ENCODE measurements around the gene FES. TPM values are rescaled to one million over a fixed set of nuclear protein-coding genes. Genes with fewer than 3 reads are reported as not detected.
A peak's percentile ranks its signal among the peaks of the same experiment; 100 is the strongest.

Gene FES
- total RNA-seq, 2 experiments from 2014 or later: 2.1 to 2.5 TPM

DNA sequence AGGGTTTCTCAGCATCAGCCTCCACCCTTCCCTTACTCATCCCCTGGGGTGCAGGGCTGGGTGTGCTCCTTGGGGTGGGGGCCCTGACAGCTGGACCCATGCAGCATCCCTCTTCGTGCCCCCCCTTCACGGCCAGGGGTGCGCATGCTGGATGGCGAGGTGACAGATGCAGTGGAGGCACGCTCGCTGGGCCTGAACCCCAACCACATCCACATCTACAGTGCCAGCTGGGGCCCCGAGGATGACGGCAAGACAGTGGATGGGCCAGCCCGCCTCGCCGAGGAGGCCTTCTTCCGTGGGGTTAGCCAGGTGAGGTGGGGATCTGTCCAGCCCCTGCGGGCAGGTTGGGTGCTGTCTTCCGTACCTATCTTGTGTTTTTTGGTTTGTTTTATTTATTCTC is 6.3 kb upstream of the FES start:
- peaks cover 15% of the 10 kb centered on the region for H3K4me1 Mint-ChIP-seq
- H3K36me3 Mint-ChIP-seq: peaks cover 21% of the 10 kb centered on the region
- no peaks in the 10 kb centered on the region for H3K27me3 Mint-ChIP-seq
- no peak overlapping the region for H3K4me3 Mint-ChIP-seq
- DNase-seq: no peak
- H3K27ac Mint-ChIP-seq: no peak overlapping the region
- no peaks in the 10 kb centered on the region for H3K9me3 Mint-ChIP-seq

DNA sequence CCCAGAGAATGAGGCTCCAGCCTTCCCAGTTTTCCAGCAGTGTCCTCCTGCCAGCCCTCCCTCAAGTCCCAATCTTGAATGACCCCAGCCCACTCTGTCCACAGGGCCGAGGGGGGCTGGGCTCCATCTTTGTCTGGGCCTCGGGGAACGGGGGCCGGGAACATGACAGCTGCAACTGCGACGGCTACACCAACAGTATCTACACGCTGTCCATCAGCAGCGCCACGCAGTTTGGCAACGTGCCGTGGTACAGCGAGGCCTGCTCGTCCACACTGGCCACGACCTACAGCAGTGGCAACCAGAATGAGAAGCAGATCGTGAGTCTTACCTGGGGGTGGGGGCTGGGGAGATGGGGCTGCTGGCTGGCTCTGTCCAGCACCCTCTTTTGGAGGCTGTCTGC is 5.6 kb upstream of the FES start:
- H3K4me1 Mint-ChIP-seq: peaks cover 9% of the 10 kb centered on the region
- no peak for DNase-seq
- H3K4me3 Mint-ChIP-seq: no peak overlapping the region
- H3K27me3 Mint-ChIP-seq: no peaks in the 10 kb centered on the region
- no peaks in the 10 kb centered on the region for H3K9me3 Mint-ChIP-seq
- H3K36me3 Mint-ChIP-seq: peaks cover 17% of the 10 kb centered on the region
- H3K27ac Mint-ChIP-seq: no peak overlapping the region

GRCh38 chr15:90879730-90880366 is 4.5 kb upstream of the FES start:
- no peak overlapping the region for H3K27ac Mint-ChIP-seq
- no peak for DNase-seq
- peaks cover 17% of the 10 kb centered on the region for H3K36me3 Mint-ChIP-seq
- H3K4me3 Mint-ChIP-seq: no peak overlapping the region
- H3K27me3 Mint-ChIP-seq: no peaks in the 10 kb centered on the region
- H3K9me3 Mint-ChIP-seq: no peaks in the 10 kb centered on the region
- peaks cover 4% of the 10 kb centered on the region for H3K4me1 Mint-ChIP-seq

GRCh38 chr15:90880381-90881145 is 3.7 kb upstream of the FES start:
- Mint-ChIP-seq H3K4me1 (peaks cover 7% of the 10 kb centered on the region), H3K27me3 (peaks cover under 1% of the 10 kb centered on the region), H3K36me3 (peaks cover 17% of the 10 kb centered on the region), H3K4me3 (no peak overlapping the region), H3K27ac (no peak overlapping the region), H3K9me3 (no peaks in the 10 kb centered on the region)
- DNase-seq: no peak

- H3K36me3 Mint-ChIP-seq: peaks cover 15% of the 10 kb centered on the region
- DNase-seq: no peak
- H3K4me3 Mint-ChIP-seq: no peak overlapping the region
- no peak overlapping the region for H3K27ac Mint-ChIP-seq
- H3K27me3 Mint-ChIP-seq: peaks cover 4% of the 10 kb centered on the region
- H3K9me3 Mint-ChIP-seq: no peaks in the 10 kb centered on the region
- H3K4me1 Mint-ChIP-seq: peaks cover 10% of the 10 kb centered on the region
Measured at GRCh38 chr15:90881181-90881977, 2.9 kb upstream of the FES start.

GRCh38 chr15:90881978-90882721 is 2.2 kb upstream of the FES start:
- peaks cover 10% of the 10 kb centered on the region for H3K36me3 Mint-ChIP-seq
- DNase-seq: no peak
- no peak overlapping the region for H3K4me3 Mint-ChIP-seq
- H3K27me3 Mint-ChIP-seq: peaks cover 4% of the 10 kb centered on the region
- H3K4me1 Mint-ChIP-seq: peaks cover 8% of the 10 kb centered on the region
- H3K27ac Mint-ChIP-seq: no peak overlapping the region
- H3K9me3 Mint-ChIP-seq: no peaks in the 10 kb centered on the region

DNA sequence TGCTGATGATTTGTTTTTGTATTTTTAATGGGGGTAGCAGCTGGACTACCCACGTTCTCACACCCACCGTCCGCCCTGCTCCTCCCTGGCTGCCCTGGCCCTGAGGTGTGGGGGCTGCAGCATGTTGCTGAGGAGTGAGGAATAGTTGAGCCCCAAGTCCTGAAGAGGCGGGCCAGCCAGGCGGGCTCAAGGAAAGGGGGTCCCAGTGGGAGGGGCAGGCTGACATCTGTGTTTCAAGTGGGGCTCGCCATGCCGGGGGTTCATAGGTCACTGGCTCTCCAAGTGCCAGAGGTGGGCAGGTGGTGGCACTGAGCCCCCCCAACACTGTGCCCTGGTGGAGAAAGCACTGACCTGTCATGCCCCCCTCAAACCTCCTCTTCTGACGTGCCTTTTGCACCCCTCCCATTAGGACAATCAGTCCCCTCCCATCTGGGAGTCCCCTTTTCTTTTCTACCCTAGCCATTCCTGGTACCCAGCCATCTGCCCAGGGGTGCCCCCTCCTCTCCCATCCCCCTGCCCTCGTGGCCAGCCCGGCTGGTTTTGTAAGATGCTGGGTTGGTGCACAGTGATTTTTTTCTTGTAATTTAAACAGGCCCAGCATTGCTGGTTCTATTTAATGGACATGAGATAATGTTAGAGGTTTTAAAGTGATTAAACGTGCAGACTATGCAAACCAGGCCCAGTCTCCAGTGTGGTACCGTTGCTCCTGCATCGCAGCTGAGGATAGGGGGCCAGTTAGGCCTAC is 1.4 kb upstream of the FES start:
- H3K27me3 Mint-ChIP-seq: peaks cover 4% of the 10 kb centered on the region
- peaks cover 7% of the 10 kb centered on the region for H3K36me3 Mint-ChIP-seq
- peaks cover 8% of the 10 kb centered on the region for H3K4me1 Mint-ChIP-seq
- H3K9me3 Mint-ChIP-seq: no peaks in the 10 kb centered on the region
- no peak overlapping the region for H3K27ac Mint-ChIP-seq
- no peak for DNase-seq
- no peak overlapping the region for H3K4me3 Mint-ChIP-seq

- Mint-ChIP-seq H3K27me3 (peaks cover 4% of the 10 kb centered on the region), H3K27ac (no peak overlapping the region), H3K9me3 (no peaks in the 10 kb centered on the region), H3K4me3 (no peak overlapping the region), H3K4me1 (peaks cover 8% of the 10 kb centered on the region), H3K36me3 (peaks cover 7% of the 10 kb centered on the region)
- no peak for DNase-seq
Measured at GRCh38 chr15:90883526-90883975, 753 bp upstream of the FES start.

GRCh38 chr15:90884719-90885431 is 571 bp downstream of the FES start:
- no peak for DNase-seq
- H3K4me1 Mint-ChIP-seq: peaks cover 8% of the 10 kb centered on the region
- H3K27me3 Mint-ChIP-seq: peaks cover 4% of the 10 kb centered on the region
- peaks cover 3% of the 10 kb centered on the region for H3K36me3 Mint-ChIP-seq
- no peak overlapping the region for H3K4me3 Mint-ChIP-seq
- H3K9me3 Mint-ChIP-seq: no peaks in the 10 kb centered on the region
- no peak overlapping the region for H3K27ac Mint-ChIP-seq

DNA sequence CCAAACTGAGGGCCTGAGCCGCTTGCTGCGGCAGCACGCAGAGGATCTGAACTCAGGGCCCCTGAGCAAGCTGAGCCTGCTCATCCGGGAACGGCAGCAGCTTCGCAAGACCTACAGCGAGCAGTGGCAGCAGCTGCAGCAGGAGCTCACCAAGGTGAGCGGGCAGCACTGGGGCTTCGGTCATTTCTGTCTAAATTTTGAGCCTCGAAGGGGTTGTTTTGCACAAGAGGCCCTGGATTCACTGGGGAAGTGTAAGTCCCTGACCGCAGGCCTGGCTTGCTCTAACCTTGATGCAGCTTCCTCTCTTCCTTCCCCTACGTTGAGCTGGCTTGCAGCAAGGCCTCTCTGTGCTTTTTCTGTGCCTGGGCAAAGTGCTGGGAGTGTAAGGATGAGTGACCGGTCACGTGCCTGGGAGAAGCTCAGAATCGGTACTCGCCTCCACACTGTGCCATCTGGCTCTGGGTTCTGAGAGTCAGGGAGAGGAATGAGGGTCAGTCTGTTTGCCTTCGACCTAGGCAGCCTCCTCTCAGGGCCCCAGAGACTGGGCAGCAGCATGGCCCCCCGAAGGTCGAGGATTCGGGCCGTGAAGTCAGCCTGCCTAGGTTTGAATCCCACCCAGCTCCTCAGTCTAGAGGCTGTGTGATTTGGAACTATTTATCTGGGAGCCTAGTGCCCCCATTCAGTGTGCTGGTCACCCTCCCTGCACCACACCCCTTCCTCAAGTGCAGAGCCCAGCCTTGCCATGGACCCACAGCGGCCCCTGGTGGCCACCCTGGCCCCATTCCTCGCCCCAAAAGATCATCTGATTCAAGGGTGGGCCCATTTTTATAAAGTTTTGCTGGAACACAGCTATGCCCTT is 1.4 kb downstream of the FES start:
- Mint-ChIP-seq H3K4me1 (peaks cover 8% of the 10 kb centered on the region), H3K27me3 (peaks cover 4% of the 10 kb centered on the region), H3K4me3 (no peak overlapping the region), H3K36me3 (peaks cover 3% of the 10 kb centered on the region), H3K9me3 (no peaks in the 10 kb centered on the region), H3K27ac (no peak overlapping the region)
- DNase-seq: peak; percentile 78

DNA sequence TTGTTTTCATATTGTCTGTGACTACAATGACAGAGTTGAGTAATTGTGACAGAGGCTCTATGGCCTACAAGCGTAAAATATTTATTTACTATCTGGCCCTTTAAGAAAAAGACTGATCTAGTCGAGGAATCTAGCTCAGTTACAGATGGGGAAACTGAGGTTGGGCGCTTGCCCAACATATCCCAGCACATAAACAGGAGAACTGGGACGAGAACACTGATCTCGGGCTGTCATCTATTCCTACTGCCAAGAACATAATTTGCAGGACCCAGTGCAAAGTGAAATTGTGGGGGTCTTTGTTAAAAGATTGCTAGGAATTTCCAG is 1.9 kb downstream of the FES start:
- H3K4me3 Mint-ChIP-seq: no peak overlapping the region
- H3K36me3 Mint-ChIP-seq: peaks cover 3% of the 10 kb centered on the region
- no peak for DNase-seq
- peaks cover 4% of the 10 kb centered on the region for H3K27me3 Mint-ChIP-seq
- H3K4me1 Mint-ChIP-seq: peaks cover 8% of the 10 kb centered on the region
- H3K27ac Mint-ChIP-seq: no peak overlapping the region
- H3K9me3 Mint-ChIP-seq: no peaks in the 10 kb centered on the region

DNA sequence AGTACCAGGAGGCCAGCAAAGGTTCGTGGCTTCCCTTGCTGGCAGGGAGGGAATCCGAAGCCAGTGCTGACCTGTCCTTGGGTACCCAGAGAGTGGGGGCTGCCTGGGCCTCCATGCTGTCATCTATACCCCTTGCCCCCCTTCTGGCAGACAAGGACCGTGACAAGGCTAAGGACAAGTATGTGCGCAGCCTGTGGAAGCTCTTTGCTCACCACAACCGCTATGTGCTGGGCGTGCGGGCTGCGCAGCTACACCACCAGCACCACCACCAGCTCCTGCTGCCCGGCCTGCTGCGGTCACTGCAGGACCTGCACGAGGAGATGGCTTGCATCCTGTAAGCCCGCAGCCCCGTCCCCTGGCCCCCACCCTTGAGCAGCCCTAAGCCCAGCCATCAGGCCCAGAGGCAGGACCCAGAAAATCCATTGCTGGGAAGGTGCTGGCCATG is 2.8 kb downstream of the FES start:
- peaks cover 3% of the 10 kb centered on the region for H3K36me3 Mint-ChIP-seq
- H3K4me1 Mint-ChIP-seq: peaks cover 8% of the 10 kb centered on the region
- H3K4me3 Mint-ChIP-seq: no peak overlapping the region
- no peak for DNase-seq
- no peaks in the 10 kb centered on the region for H3K9me3 Mint-ChIP-seq
- no peak overlapping the region for H3K27ac Mint-ChIP-seq
- H3K27me3 Mint-ChIP-seq: peaks cover 4% of the 10 kb centered on the region

DNA sequence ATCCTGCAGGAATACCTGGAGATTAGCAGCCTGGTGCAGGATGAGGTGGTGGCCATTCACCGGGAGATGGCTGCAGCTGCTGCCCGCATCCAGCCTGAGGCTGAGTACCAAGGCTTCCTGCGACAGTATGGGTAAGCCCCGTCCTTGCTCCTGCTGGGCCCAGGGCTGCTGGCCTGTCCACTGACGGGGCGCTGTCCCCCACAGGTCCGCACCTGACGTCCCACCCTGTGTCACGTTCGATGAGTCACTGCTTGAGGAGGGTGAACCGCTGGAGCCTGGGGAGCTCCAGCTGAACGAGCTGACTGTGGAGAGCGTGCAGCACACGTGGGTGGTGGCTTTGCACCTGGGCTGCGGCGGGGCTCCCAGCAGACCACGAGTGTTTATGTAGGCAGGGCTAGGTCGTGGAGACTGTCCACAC is 5.0 kb downstream of the FES start:
- DNase-seq: no peak
- no peak overlapping the region for H3K27ac Mint-ChIP-seq
- H3K4me1 Mint-ChIP-seq: peaks cover 8% of the 10 kb centered on the region
- H3K9me3 Mint-ChIP-seq: no peaks in the 10 kb centered on the region
- H3K36me3 Mint-ChIP-seq: no peaks in the 10 kb centered on the region
- peaks cover 4% of the 10 kb centered on the region for H3K27me3 Mint-ChIP-seq
- no peak overlapping the region for H3K4me3 Mint-ChIP-seq
